GM13977 (cell line): ENCODE results near the gene RIC8A.

Source experiments
- DNase-seq: peaks from one replicate; pipeline ENCODE4 v3.0.0; 2012; ENCODE audit warnings: low spot score
- in situ Hi-C: fragments of 300-500 bp; cut with MboI; formaldehyde crosslinking; loops from one replicate; pipeline ENCODE4 v1.12.0; 2022; ENCODE audit warnings: low sequenced_read_pairs, low pct_unique_long_range_greater_than_20kb, mixed read lengths, inconsistent platforms; ENCODE audit not compliant: unreplicated experiment
- TF ChIP-seq, protein P1 (sequence below): IDR thresholded peaks from 2 replicates; pipeline ENCODE4 v1.5.1; 2012; ENCODE audit warnings: mild to moderate bottlenecking, control low read depth; ENCODE audit not compliant: insufficient read depth; ENCODE audit errors: extremely low read depth, missing control alignments

RIC8A gene

DNA sequence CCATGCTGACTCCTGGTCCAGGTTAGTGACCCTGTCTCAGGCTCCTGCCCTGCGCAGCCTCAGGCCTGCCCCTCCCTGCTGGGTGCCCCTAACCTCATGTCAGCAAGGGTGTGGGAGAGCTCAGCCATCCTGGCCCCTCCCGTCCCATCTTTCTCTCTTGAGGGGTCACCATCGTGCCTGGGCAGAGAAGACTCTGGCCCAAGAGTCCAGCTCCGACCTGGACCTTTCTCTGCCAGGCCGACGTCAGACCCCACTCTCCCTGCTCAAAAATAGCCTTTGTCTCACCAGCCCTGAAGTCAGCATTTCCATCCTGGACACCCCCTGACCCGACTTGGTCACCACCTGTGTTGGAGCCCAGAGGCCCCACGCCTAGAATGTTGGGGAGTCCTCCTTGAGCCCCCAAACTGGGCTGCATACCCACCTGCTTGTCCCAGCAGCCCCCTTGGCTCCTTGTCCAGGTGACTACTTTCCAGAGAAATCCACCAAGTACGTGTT lies 9.7 kb upstream of the RIC8A start:
- in situ Hi-C loops = no loop called here
- TF ChIP-seq, protein P1, sequence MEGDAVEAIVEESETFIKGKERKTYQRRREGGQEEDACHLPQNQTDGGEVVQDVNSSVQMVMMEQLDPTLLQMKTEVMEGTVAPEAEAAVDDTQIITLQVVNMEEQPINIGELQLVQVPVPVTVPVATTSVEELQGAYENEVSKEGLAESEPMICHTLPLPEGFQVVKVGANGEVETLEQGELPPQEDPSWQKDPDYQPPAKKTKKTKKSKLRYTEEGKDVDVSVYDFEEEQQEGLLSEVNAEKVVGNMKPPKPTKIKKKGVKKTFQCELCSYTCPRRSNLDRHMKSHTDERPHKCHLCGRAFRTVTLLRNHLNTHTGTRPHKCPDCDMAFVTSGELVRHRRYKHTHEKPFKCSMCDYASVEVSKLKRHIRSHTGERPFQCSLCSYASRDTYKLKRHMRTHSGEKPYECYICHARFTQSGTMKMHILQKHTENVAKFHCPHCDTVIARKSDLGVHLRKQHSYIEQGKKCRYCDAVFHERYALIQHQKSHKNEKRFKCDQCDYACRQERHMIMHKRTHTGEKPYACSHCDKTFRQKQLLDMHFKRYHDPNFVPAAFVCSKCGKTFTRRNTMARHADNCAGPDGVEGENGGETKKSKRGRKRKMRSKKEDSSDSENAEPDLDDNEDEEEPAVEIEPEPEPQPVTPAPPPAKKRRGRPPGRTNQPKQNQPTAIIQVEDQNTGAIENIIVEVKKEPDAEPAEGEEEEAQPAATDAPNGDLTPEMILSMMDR = no peak

GRCh38 chr11:198236-198806 lies 9.2 kb upstream of the RIC8A start:
- TF ChIP-seq, protein P1 = no peak
- in situ Hi-C loops = no loop called here
- no peak for DNase-seq

More for the DNA sequence above, 9.7 kb upstream of the RIC8A start:
- no peak for DNase-seq

- TF ChIP-seq, protein P1 = no peak
- no peak for DNase-seq
Observed at GRCh38 chr11:199004-199581, 8.4 kb upstream of the RIC8A start.

DNA sequence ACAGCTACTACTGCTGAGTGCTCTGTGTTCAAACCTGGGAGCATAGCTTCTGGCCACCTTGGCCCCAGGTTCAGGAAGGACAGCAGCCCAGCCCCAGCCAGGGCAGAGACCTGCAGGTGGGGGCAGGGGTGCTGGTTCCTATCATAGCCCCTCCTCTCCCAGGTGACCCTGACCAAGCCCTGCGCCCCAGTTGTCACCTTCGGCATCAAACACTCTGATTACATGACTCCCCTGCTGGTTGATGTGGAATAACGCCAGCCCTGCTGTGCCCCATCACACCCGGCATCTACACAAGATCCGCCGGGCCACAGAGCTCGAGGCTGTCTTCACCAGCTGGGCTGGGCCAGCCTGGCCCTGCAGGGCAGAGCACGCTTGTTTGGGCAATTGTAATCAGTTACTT lies 7.7 kb upstream of the RIC8A start:
- TF ChIP-seq, protein P1 = no peak
- no peak for DNase-seq
- in situ Hi-C loops = no loop called here

More at GRCh38 chr11:199004-199581, 8.4 kb upstream of the RIC8A start:
- in situ Hi-C loops = no loop called here

- in situ Hi-C loops = no loop called here
- TF ChIP-seq, protein P1 = no peak
- DNase-seq = no peak
Observed at GRCh38 chr11:200224-201003, 7.1 kb upstream of the RIC8A start.

DNA sequence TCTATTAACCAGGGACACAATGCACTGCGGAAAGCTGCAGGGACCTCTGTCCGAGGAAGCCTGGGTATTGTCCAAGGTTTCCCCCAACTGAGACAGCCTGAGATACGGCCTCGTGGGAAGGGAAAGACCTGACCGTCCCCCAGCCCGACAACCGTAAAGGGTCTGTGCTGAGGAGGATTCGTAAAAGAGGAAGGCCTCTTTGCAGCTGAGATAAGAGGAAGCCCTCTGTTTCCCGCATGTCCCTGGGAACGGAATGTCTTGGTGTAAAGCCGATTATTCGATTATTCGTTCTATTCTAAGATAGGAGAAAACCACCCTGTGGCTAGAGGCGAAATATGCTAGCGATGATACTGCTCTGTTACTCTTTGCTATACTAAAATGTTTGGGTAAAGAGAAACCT lies 5.5 kb upstream of the RIC8A start:
- TF ChIP-seq, protein P1 = no peak
- in situ Hi-C loops = no loop called here

More for the DNA sequence above, 5.5 kb upstream of the RIC8A start:
- DNase-seq = no peak
